ENCODE results near the gene ECT2L.
"Not testable (repeated sequence)": the region's sequence is repeated elsewhere in the genome, so short reads cannot be mapped to it uniquely, and the experiment has no call there.

ECT2L gene

DNA sequence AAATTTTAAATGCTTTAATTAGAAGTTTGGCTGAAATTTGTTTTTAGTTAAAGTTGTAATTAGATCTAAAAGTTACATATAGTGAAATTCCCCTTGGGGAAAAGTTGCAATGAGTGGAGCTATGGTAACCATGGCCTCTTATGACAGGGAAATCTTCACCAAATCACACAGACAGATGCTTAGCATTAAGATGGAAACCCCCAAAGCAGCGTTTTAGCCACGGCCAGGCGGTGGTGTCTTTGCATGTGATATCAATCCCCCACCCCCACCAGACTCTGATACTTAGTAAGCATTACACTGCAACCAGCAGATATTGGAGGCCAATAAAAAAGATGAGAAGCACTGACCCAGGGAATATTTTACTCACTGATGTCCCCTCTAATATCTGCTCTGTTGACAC lies 116.4 kb downstream of the ECT2L start:
- no peak overlapping the region for H3K4me3 ChIP-seq
- no peak overlapping the region for H3K27ac ChIP-seq
- no peak overlapping the region for H3K9ac ChIP-seq (ENCODE audit: insufficient read length)
- TF ChIP-seq FOXP2 (optimal IDR thresholded peaks at IDR 0.05; ENCODE audit: control extremely low read depth, extremely low read length, insufficient read depth): no peak
- no peak for TF ChIP-seq EZH2 (IDR thresholded peaks at IDR 0.05)
- no peak for TF ChIP-seq POLR2AphosphoS5 (IDR thresholded peaks at IDR 0.05; ENCODE audit: borderline replicate concordance, low read depth, low read length)
- H3K9me3 ChIP-seq (ENCODE audit: low read depth, low read length): no peaks in the 10 kb centered on the region
- DNase-seq (ENCODE audit: low read depth, low spot score): no peak
- peaks cover 71% of the 10 kb centered on the region for H3K36me3 ChIP-seq (ENCODE audit: insufficient read depth, low read length)

DNA sequence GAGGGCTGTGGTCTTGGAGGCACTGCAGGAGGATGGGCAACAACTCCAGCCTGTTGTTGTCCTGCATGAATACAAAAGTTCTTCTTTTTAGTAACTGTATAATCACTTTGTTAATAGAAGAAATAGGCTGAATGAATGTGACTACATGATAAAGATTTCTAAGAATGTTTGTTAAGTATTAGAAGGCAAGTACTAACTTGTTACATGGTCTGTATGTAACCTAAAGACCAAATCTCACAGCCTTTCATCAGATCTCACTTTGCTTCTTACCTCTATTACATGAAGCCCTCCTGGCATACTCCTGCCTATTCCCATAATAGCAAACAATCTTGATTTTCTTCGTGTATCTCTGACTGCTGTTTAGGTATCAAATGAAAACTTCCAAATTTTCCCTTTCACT lies 118.8 kb downstream of the ECT2L start:
- Histone ChIP-seq H3K4me3 (no peak overlapping the region), H3K36me3 (ENCODE audit: insufficient read depth, low read length) (peaks cover 58% of the 10 kb centered on the region), H3K27ac (no peak overlapping the region), H3K9ac (ENCODE audit: insufficient read length) (no peak overlapping the region), H3K9me3 (ENCODE audit: low read depth, low read length) (no peaks in the 10 kb centered on the region)
- TF ChIP-seq POLR2AphosphoS5 (IDR thresholded peaks at IDR 0.05; ENCODE audit: borderline replicate concordance, low read depth, low read length) (no peak), EZH2 (IDR thresholded peaks at IDR 0.05) (no peak), FOXP2 (optimal IDR thresholded peaks at IDR 0.05; ENCODE audit: control extremely low read depth, extremely low read length, insufficient read depth) (no peak)
- DNase-seq (ENCODE audit: low read depth, low spot score): no peak

DNA sequence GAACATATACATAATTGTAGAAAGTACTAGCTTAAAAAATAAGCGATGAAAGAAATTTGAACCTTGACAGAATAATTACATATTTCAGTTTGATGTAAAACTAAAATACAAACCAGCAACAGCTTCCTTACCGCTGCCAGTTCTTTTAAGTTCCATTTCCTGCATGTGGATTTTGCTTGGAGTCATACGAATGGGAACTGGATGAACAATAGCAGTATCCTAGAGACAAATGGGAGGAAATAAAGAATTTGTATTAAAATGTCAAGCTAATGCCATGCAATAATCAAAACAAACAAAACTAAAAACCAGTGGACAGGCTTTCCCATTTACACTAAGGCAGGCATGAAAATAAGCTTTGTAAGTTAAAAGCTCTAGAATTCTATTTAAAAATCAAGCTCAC lies 125.0 kb downstream of the ECT2L start:
- Histone ChIP-seq H3K27ac (no peak overlapping the region), H3K9me3 (ENCODE audit: low read depth, low read length) (no peaks in the 10 kb centered on the region), H3K9ac (ENCODE audit: insufficient read length) (no peak overlapping the region), H3K36me3 (ENCODE audit: insufficient read depth, low read length) (peaks cover 26% of the 10 kb centered on the region), H3K4me3 (no peak overlapping the region)
- no peak for TF ChIP-seq POLR2AphosphoS5 (IDR thresholded peaks at IDR 0.05; ENCODE audit: borderline replicate concordance, low read depth, low read length)
- TF ChIP-seq FOXP2 (optimal IDR thresholded peaks at IDR 0.05; ENCODE audit: control extremely low read depth, extremely low read length, insufficient read depth): no peak
- no peak for DNase-seq (ENCODE audit: low read depth, low spot score)

DNA sequence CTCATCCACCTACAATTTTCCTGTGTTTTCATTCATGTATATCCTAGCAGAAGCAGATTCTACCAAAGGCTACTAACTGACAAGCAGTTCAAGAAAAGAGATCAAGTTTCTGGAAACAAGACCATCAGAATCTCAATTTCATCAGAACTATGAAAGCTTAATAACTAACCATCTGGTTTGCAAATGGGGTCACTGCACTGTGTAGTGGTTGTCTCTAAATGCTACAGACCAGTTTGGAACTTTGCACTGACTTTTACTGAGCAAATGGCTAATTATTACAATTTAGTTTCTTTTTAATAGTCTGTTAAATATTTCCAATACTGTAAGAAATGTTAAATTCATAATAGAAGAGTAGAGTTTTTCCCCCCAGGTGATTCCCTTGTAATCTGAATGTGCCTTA lies 127.7 kb downstream of the ECT2L start:
- no peak for TF ChIP-seq POLR2AphosphoS5 (IDR thresholded peaks at IDR 0.05; ENCODE audit: borderline replicate concordance, low read depth, low read length)
- TF ChIP-seq FOXP2 (optimal IDR thresholded peaks at IDR 0.05; ENCODE audit: control extremely low read depth, extremely low read length, insufficient read depth): no peak
- no peak for TF ChIP-seq EZH2 (IDR thresholded peaks at IDR 0.05)
- Histone ChIP-seq H3K9ac (ENCODE audit: insufficient read length) (no peak overlapping the region), H3K4me3 (no peak overlapping the region), H3K36me3 (ENCODE audit: insufficient read depth, low read length) (peaks cover 16% of the 10 kb centered on the region), H3K27ac (no peak overlapping the region), H3K9me3 (ENCODE audit: low read depth, low read length) (no peaks in the 10 kb centered on the region)
- no peak for DNase-seq (ENCODE audit: low read depth, low spot score)

DNA sequence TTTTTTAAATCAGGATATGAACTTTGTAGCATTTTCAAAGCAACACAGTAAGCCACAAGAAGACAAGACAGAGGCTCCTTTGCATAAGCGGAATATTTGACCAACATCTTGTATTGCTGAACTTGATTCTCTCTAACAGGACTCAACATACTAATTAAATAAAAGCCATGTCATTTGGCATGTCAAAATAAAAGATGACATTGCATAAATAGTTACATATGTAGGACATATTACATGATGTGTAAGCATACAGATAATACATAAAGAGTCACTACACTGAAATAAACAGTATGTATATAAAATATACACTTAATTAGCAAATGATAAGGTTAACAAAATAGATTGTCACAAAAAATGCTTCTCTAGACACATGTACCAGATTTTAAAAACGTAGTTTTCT lies 129.9 kb downstream of the ECT2L start:
- H3K9me3 ChIP-seq (ENCODE audit: low read depth, low read length): no peaks in the 10 kb centered on the region
- no peak overlapping the region for H3K4me3 ChIP-seq
- no peak for DNase-seq (ENCODE audit: low read depth, low spot score)
- H3K27ac ChIP-seq: no peak overlapping the region
- no peak overlapping the region for H3K9ac ChIP-seq (ENCODE audit: insufficient read length)
- H3K36me3 ChIP-seq (ENCODE audit: insufficient read depth, low read length): peaks cover 7% of the 10 kb centered on the region; the same call in 1 of the 2 replicates
- TF ChIP-seq EZH2 (IDR thresholded peaks at IDR 0.05): no peak
- TF ChIP-seq POLR2AphosphoS5 (IDR thresholded peaks at IDR 0.05; ENCODE audit: borderline replicate concordance, low read depth, low read length): no peak
- no peak for TF ChIP-seq FOXP2 (optimal IDR thresholded peaks at IDR 0.05; ENCODE audit: control extremely low read depth, extremely low read length, insufficient read depth)

DNA sequence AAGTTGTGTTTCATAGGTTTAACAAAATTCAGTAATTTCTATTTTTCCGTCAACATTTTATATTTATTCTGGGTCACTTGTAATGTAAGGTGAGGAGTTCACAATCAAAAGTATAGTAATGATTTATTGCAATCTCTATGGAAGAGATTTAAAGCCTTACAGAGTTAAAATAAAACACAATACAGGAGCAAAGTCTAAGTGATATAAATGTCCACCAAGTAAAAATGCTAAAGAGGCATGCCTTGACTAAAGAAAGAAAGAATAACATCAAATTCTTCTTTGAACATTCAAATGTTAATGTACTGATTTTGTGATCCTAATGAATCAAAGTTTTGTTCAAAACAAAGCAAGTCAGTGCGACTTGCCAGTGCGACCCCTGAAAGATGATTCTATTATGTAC lies 130.7 kb downstream of the ECT2L start:
- no peak overlapping the region for H3K27ac ChIP-seq
- H3K9me3 ChIP-seq (ENCODE audit: low read depth, low read length): no peaks in the 10 kb centered on the region
- H3K36me3 ChIP-seq (ENCODE audit: insufficient read depth, low read length): 0 out of 2 replicates have a peak, but pooled peaks cover 5% of the 10 kb centered on the region
- no peak for DNase-seq (ENCODE audit: low read depth, low spot score)
- no peak overlapping the region for H3K9ac ChIP-seq (ENCODE audit: insufficient read length)
- no peak overlapping the region for H3K4me3 ChIP-seq
- no peak for TF ChIP-seq EZH2 (IDR thresholded peaks at IDR 0.05)
- no peak for TF ChIP-seq FOXP2 (optimal IDR thresholded peaks at IDR 0.05; ENCODE audit: control extremely low read depth, extremely low read length, insufficient read depth)
- no peak for TF ChIP-seq POLR2AphosphoS5 (IDR thresholded peaks at IDR 0.05; ENCODE audit: borderline replicate concordance, low read depth, low read length)

DNA sequence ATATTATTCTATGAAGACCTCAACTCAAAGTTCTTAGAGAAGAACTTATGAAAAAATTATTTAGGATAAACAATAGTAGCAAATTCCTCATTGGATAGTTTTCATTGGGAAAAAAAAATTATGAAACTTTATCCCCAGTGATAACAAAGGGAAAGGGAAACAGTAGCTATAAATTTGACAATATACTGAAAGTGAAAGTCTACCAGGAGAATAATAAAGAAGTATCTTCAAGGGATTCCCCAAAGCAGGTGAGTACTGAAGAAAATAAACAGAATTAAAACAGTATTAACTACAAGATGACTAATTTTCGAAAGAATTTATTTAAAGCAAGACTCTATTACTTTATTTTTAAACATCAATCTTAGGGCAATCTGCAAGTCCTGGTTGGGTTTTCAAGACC lies 135.8 kb downstream of the ECT2L start:
- no peak for DNase-seq (ENCODE audit: low read depth, low spot score)
- Histone ChIP-seq H3K9me3 (ENCODE audit: low read depth, low read length) (no peaks in the 10 kb centered on the region), H3K4me3 (no peak overlapping the region), H3K27ac (no peak overlapping the region), H3K9ac (ENCODE audit: insufficient read length) (no peak overlapping the region), H3K36me3 (ENCODE audit: insufficient read depth, low read length) (peaks cover 13% of the 10 kb centered on the region)
- TF ChIP-seq FOXP2 (optimal IDR thresholded peaks at IDR 0.05; ENCODE audit: control extremely low read depth, extremely low read length, insufficient read depth) (no peak), POLR2AphosphoS5 (IDR thresholded peaks at IDR 0.05; ENCODE audit: borderline replicate concordance, low read depth, low read length) (no peak), EZH2 (IDR thresholded peaks at IDR 0.05) (no peak)

DNA sequence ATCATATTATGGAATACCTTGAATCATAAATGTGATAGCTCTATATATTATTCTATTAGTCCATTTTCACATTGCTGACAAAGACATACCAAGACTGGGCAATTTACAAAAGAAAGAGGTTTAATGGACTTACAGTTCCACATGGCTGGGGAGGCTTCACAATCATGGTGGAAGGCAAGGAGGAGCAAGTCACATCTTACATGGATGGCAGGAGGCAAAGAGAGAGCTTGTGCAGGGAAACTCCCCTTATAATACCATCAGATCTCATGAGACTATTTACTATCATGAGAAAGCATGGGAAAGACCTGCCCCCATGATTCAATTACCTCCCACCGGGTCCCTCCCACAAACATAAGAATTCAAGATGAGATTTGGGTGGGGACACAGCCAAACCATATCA lies 141.0 kb downstream of the ECT2L start:
- not testable (repeated sequence) for H3K9me3 ChIP-seq (ENCODE audit: low read depth, low read length); H3K4me3 ChIP-seq; DNase-seq (ENCODE audit: low read depth, low spot score); H3K9ac ChIP-seq (ENCODE audit: insufficient read length); H3K27ac ChIP-seq
- peaks cover 49% of the 10 kb centered on the region for H3K36me3 ChIP-seq (ENCODE audit: insufficient read depth, low read length)

DNA sequence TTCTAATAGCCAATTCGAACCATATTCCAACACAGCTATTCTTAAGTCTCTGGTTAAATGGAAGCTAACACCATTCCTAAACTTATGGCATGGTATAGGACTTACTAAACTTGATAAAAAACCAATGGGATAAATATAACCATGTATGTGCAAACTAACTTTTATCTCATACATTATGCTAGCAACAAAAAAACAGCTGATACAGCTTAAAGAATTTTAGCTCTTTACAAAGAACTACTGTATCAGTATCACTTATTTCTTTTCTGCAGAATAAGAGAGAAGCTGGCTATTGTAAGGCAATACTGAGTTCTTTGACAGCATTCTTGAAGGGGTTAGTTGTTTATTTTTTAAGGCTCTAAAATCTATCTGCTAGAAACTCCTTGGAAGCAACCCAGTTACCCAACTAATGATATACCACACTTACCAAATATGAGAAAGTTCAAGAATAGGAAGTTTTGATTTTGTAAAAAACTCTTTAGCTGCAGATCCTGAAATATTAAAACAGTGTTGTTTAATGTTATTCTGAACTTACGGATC lies 147.3 kb downstream of the ECT2L start:
- Histone ChIP-seq H3K36me3 (ENCODE audit: insufficient read depth, low read length) (peaks cover 52% of the 10 kb centered on the region), H3K9ac (ENCODE audit: insufficient read length) (no peak overlapping the region), H3K27ac (peak overlapping the region; percentile 22; the same call in 1 of the 2 replicates), H3K9me3 (ENCODE audit: low read depth, low read length) (no peaks in the 10 kb centered on the region), H3K4me3 (no peak overlapping the region)
- no peak for TF ChIP-seq EZH2 (IDR thresholded peaks at IDR 0.05)
- TF ChIP-seq POLR2AphosphoS5 (IDR thresholded peaks at IDR 0.05; ENCODE audit: borderline replicate concordance, low read depth, low read length): no peak
- TF ChIP-seq FOXP2 (optimal IDR thresholded peaks at IDR 0.05; ENCODE audit: control extremely low read depth, extremely low read length, insufficient read depth): no peak
- DNase-seq (ENCODE audit: low read depth, low spot score): no peak
